Mucosa of rectum (tissue), 2 donors: ENCODE data around the gene ATP6V0D1.

ENCODE experiments used
- H3K27ac ChIP-seq, 2 donors: one replicate each; pipeline ENCODE4 v1.7.0; 2013; ENCODE audit warnings: inconsistent platforms in 2 of 2, low read depth in 2 of 2, low read length in 2 of 2
- H3K27me3 ChIP-seq, 2 donors: one replicate each; pipeline ENCODE4 v1.7.0; 2013; ENCODE audit warnings: low read length in 2 of 2; ENCODE audit not compliant: control insufficient read depth in 2 of 2, insufficient read depth in 2 of 2
- H3K36me3 ChIP-seq, 2 donors: one replicate each; pipeline ENCODE4 v1.7.0; 2013; ENCODE audit warnings: low read length in 2 of 2; ENCODE audit not compliant: control insufficient read depth in 2 of 2, insufficient read depth in 2 of 2
- H3K4me1 ChIP-seq, 2 donors: one replicate each; pipeline ENCODE4 v1.7.0; 2013; ENCODE audit warnings: low read length in 2 of 2, mild to moderate bottlenecking in 1 of 2; ENCODE audit not compliant: control insufficient read depth in 2 of 2, insufficient read depth in 2 of 2
- H3K4me3 ChIP-seq, 2 donors: one replicate each; pipeline ENCODE4 v1.7.0; 2013; ENCODE audit warnings: low read length in 2 of 2
- H3K9ac ChIP-seq, 2 donors: one replicate each; pipeline ENCODE4 v1.7.0; 2013; ENCODE audit warnings: low read length in 2 of 2, low read depth in 1 of 2, mild to moderate bottlenecking in 1 of 2
- H3K9me3 ChIP-seq, 2 donors: one replicate each; pipeline ENCODE4 v1.7.0; 2013; ENCODE audit warnings: low read length in 2 of 2; ENCODE audit not compliant: control insufficient read depth in 2 of 2
- donor health status: healthy.
- donor health status: Normal muscosa, but diverticular disease.

ATP6V0D1 gene

DNA sequence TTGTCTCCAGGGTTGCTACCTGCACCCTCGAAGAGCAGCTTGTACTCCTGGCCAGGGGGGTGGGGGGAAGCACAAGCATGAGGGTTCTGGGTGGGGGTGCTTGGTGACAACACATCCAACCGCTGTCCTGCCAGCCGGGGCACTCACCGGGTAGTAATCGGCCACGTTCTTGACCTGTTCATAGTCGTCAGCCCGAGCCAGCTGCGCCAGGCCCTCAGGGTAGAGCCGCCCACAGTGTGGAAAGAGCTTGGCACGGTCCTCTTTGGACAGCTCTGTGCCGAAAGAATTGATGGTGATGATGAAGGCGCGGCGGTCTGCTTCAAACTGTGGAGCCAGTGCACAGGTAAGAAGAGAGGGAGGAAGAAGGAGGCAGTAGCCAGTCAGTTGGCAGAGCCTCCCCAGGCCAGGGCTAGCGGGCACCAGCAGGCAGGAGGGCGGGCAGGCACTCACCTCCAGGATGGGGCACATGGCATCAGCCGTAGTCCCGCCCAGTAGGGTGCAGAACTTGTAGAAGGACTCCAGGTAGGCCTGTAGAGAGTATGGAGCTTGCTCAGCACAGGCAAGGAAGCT is 42.0 kb downstream of the ATP6V0D1 start:
- H3K4me1 ChIP-seq = peaks cover 43 to 44% of the 10 kb centered on the region in 2 donors
- H3K4me3 ChIP-seq = no peak overlapping the region
- peak overlapping the region; percentile 66 to 94 for H3K27ac ChIP-seq
- H3K36me3 ChIP-seq = peaks cover 55 to 62% of the 10 kb centered on the region in 2 donors
- H3K9me3 ChIP-seq = no peaks in the 10 kb centered on the region
- H3K9ac ChIP-seq = no peak overlapping the region
- H3K27me3 ChIP-seq = no peaks in the 10 kb centered on the region

DNA sequence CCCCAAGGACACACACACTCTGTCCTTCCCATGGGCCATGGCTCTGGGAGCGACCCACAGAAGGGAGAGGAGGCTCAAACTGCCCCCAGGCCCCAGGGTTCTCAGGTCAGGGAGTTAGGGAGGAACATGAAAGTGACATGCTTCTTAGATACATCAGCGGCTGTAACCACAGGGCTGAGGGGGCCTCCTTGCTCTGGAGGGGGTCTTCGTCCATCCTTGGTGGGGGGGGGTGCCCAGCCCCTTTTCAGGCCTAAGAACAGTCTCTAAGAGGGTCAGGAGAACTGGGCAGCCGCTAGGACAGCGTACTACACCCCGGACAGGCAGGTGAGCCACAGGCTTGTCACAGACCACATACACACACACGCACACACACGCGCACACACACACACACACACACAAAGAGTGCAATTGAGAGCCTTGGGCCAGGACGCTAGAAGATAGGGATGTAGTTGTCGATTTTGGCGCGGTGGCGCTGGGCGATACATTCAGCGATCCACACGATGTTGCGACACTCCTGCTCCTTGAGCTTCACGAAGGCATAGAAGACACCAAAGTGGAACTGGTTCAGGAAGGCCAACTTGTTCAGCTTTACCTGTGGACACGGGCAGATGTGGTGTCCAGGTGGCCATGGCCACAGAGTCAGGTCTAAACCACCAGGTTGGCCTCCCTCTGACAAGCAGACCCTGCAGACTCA is 42.7 kb downstream of the ATP6V0D1 start:
- no peaks in the 10 kb centered on the region for H3K9me3 ChIP-seq
- H3K27me3 ChIP-seq = no peaks in the 10 kb centered on the region
- peak overlapping the region; percentile 66 to 94 for H3K27ac ChIP-seq
- H3K4me1 ChIP-seq = peaks cover 38 to 41% of the 10 kb centered on the region in 2 donors
- H3K4me3 ChIP-seq = no peak overlapping the region
- peak overlapping the region in 1 of 2 donors; percentile 2 for H3K9ac ChIP-seq
- H3K36me3 ChIP-seq = peaks cover 54 to 62% of the 10 kb centered on the region in 2 donors

DNA sequence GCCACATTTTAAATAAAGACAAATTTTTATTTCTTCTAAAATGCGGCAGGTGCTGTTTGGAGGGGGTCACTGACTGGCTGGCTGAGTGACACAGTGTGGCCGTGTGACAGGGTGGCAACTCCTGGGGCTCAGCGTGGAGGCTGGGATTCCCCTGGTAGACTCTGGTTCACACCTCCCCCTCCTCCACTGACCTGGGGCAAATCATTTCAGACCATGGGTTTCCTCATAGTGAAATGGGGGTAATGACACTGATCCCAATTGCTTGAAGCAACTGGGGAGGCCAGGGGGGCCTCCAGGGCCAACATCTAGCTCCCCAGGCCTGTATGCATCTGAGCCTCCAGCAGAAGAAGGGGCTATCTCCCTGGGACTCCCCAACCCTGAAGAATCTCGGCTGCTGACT is 43.4 kb downstream of the ATP6V0D1 start:
- H3K4me3 ChIP-seq = no peak overlapping the region
- H3K27ac ChIP-seq = peak overlapping the region; percentile 38 to 66
- no peaks in the 10 kb centered on the region for H3K9me3 ChIP-seq
- H3K4me1 ChIP-seq = peaks cover 34 to 41% of the 10 kb centered on the region in 2 donors
- peak overlapping the region in 1 of 2 donors; percentile 45 for H3K9ac ChIP-seq
- H3K36me3 ChIP-seq = peaks cover 51 to 63% of the 10 kb centered on the region in 2 donors
- H3K27me3 ChIP-seq = no peaks in the 10 kb centered on the region

DNA sequence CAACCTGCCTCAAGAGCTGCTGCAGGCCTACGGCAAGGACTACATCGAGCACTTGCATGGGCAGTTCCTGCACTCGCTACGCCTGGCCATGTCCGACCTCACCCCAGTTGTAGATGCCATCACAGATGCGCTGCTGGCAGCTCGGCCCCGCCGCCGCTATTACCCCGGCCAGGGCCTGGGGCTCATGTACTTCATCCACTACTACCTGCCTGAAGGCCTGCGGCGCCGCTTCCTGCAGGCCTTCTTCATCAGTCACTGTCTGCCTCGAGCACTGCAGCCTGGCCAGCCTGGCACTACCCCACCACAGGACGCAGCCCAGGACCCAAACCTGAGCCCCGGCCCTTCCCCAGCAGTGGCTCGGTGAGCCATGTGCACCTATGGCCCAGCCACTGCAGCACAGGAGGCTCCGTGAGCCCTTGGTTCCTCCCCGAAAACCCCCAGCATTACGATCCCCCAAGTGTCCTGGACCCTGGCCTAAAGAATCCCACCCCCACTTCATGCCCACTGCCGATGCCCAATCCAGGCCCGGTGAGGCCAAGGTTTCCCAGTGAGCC is 44.2 kb downstream of the ATP6V0D1 start:
- no peaks in the 10 kb centered on the region for H3K9me3 ChIP-seq
- peak overlapping the region in 1 of 2 donors; percentile 66 for H3K27ac ChIP-seq
- peaks cover 51 to 58% of the 10 kb centered on the region in 2 donors for H3K36me3 ChIP-seq
- H3K4me1 ChIP-seq = peaks cover 28 to 33% of the 10 kb centered on the region in 2 donors
- H3K4me3 ChIP-seq = no peak overlapping the region
- peak overlapping the region in 1 of 2 donors; percentile 45 for H3K9ac ChIP-seq
- H3K27me3 ChIP-seq = no peaks in the 10 kb centered on the region

DNA sequence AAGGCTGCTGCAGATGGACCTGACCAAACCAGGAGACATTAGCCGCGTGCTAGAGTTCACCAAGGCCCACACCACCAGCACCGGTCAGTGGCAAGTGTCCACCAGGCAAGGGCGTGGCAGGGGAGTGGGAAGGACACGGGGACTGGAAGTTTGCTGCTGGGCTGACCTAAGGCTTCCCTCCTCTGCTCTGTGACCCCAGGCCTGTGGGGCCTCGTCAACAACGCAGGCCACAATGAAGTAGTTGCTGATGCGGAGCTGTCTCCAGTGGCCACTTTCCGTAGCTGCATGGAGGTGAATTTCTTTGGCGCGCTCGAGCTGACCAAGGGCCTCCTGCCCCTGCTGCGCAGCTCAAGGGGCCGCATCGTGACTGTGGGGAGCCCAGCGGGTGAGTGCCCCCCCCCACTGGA is 45.2 kb downstream of the ATP6V0D1 start:
- Histone ChIP-seq H3K9ac (no peak overlapping the region), H3K27me3 (no peaks in the 10 kb centered on the region), H3K36me3 (peaks cover 51 to 58% of the 10 kb centered on the region in 2 donors), H3K9me3 (no peaks in the 10 kb centered on the region), H3K4me3 (no peak overlapping the region), H3K27ac (peak overlapping the region; percentile 43 to 50), H3K4me1 (peaks cover 21 to 26% of the 10 kb centered on the region in 2 donors)

DNA sequence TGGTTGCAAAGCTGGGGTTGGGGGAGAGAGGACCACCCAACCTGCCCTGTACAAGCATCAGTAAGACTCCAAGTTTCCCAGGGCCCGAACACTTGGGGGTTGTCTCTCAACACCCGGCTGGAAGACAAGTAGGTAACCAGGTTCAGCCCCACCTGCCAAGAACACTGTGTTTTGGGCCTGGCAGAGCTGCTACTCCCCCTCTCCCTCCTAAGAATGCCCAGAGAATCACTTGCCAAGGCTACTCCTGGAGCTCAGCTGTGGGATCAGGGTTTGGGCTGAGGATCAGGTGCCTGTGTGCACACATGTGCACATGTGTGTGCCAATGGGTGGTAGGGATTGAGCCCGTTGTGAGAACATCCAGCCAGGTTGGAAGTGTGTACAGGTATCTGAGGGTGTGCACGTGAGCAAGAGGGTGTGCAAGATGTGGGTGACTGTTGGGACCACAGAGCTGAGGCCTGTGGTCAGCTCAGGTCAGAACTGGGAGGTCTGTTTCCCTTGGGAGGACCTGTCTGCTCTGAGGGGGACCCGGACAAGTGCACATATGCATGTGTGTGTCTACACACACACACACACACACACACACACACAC is 47.7 kb downstream of the ATP6V0D1 start:
- H3K36me3 ChIP-seq = peaks cover 33 to 41% of the 10 kb centered on the region in 2 donors
- peaks cover 26 to 37% of the 10 kb centered on the region in 2 donors for H3K4me1 ChIP-seq
- H3K4me3 ChIP-seq = peak overlapping the region; percentile 88
- H3K27ac ChIP-seq = peak overlapping the region; percentile 94 to 99
- H3K9me3 ChIP-seq = no peaks in the 10 kb centered on the region
- no peaks in the 10 kb centered on the region for H3K27me3 ChIP-seq
- H3K9ac ChIP-seq = peak overlapping the region; percentile 76 to 100

DNA sequence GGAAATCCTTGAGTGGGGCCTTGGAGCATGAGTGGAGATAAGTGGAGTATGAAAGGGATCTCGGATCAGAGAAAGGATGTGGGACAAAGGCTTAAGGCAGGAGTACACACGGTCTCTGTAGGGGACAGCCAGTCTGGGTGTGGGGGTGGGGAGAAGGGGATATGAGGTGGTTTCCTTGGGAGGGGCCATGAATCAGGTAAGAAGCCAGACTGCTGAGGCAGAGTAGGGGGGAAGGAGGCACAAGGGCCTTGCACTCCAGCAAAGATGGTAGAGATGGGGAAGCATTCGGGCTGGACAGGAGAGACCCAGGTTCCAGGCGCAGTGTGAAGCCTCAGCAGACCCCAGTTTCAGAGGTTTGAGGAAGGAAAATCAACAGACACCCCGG is 48.5 kb downstream of the ATP6V0D1 start:
- H3K4me1 ChIP-seq = peaks cover 32 to 44% of the 10 kb centered on the region in 2 donors
- no peaks in the 10 kb centered on the region for H3K27me3 ChIP-seq
- H3K9ac ChIP-seq = peak overlapping the region; percentile 76 to 100
- H3K4me3 ChIP-seq = peak overlapping the region; percentile 88
- peak overlapping the region; percentile 94 to 99 for H3K27ac ChIP-seq
- no peaks in the 10 kb centered on the region for H3K9me3 ChIP-seq
- peaks cover 26 to 34% of the 10 kb centered on the region in 2 donors for H3K36me3 ChIP-seq

DNA sequence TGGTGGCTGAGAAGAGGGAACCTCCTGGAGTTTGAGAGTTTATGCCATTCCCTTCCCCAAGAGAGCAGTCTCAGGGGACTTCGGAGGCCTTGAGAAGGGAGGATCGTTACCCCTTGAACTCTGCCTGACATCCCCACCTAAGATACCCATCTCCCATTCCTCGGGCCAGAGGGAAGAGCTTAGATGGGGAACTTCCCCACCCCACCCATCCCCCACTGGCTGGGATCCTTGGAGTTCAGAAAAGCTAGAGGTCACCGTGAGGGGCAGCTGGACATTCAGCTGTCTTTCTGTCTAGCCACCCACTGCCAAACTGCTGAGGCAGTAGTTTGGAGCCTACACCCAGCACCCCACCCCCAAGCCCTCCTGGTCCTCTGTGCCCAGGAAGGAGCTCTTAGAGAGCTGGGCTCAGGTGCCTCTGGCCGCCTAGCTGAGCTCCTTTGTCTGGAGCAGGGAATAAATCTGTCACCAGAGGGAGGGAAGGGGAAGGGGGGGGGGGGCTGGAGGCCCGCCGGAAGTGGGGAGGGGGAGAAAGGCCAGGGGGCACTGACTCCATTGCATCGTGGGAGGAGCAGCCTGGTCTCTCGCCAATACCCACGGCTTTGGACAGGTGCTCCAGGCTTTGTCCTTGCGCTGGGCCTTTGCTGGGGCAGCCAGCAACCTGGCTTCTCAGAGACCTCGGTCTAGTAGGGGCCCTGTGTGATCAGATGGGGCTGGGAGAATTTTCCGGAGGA is 49.0 kb downstream of the ATP6V0D1 start:
- H3K4me3 ChIP-seq = peak overlapping the region; percentile 88
- peaks cover 20 to 29% of the 10 kb centered on the region in 2 donors for H3K36me3 ChIP-seq
- no peaks in the 10 kb centered on the region for H3K9me3 ChIP-seq
- peak overlapping the region; percentile 94 to 99 for H3K27ac ChIP-seq
- H3K27me3 ChIP-seq = no peaks in the 10 kb centered on the region
- H3K9ac ChIP-seq = peak overlapping the region; percentile 93 to 100
- H3K4me1 ChIP-seq = peaks cover 32 to 44% of the 10 kb centered on the region in 2 donors

DNA sequence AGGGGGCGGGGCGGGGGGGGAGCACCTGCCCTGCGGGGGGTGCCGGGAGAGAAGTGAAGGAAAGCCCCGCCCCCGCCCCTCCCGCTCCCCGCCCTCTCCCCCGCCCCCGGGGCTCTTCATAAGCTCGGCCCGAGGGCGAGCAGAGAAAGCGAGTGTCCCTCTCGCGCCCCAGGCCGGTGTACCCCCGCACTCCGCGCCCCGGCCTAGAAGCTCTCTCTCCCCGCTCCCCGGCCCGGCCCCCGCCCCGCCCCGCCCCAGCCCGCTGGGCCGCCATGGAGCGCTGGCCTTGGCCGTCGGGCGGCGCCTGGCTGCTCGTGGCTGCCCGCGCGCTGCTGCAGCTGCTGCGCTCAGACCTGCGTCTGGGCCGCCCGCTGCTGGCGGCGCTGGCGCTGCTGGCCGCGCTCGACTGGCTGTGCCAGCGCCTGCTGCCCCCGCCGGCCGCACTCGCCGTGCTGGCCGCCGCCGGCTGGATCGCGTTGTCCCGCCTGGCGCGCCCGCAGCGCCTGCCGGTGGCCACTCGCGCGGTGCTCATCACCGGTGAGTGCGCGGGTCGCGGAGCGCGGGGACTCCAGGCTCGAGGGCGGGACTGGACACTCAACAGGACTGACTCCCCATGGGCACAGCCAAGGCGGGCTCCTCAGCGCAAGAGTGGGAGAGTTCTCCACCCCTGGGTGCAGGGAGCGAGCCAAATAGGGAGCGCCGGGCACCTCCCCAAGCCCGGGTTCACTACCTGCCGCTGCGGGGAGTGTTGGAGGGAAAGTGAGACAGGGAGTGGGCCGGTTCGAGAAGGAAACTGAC is 49.8 kb downstream of the ATP6V0D1 start, which contains the start of gene HSD11B2:
TSS of gene HSD11B2 (plus strand) at position 145 of the 798 bp plus-strand sequence. CDS start at position 273, 128 bp downstream.
- peak within 1 kb of the TSS; percentile 88 for H3K4me3 ChIP-seq
- H3K9ac ChIP-seq = peak within 1 kb of the TSS; percentile 99 to 100
- no peaks in the 10 kb centered on the region for H3K27me3 ChIP-seq
- H3K27ac ChIP-seq = peak within 1 kb of the TSS; percentile 98 to 99
- peaks cover 14 to 22% of the 10 kb centered on the region in 2 donors for H3K36me3 ChIP-seq
- H3K4me1 ChIP-seq = peaks cover 32 to 44% of the 10 kb centered on the region in 2 donors
- H3K9me3 ChIP-seq = no peaks in the 10 kb centered on the region
